ENCODE data around the gene EHBP1. TPM values are rescaled to one million over a fixed set of nuclear protein-coding genes. Genes with fewer than 3 reads are reported as not detected.
A peak's percentile ranks its signal among the peaks of the same experiment; 100 is the strongest.

Gene EHBP1
- total RNA-seq, 1 donor from 2014 or later: 104 TPM

- no peak for DNase-seq
Measured at GRCh38 chr2:62822549-62822948, 117.0 kb downstream of the EHBP1 start.

DNA sequence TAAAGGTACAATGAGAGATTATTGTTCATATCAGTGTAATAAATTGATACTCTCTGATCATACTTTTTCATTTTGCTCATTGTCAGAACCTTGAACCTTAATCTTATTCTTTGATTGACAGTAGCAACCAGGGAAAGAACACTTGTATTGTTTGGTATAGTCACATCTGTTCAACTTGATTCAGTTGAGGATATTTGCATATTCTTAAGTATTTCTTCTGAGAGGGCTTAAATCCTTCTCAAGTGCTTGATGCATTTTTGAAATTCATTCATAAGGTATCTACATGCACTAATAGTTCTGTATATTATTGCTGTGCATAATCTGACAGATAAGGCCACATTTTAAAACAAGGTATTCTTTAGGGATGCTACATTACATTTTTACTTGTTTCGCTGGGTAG lies 118.9 kb downstream of the EHBP1 start:
- DNase-seq: no peak

DNA sequence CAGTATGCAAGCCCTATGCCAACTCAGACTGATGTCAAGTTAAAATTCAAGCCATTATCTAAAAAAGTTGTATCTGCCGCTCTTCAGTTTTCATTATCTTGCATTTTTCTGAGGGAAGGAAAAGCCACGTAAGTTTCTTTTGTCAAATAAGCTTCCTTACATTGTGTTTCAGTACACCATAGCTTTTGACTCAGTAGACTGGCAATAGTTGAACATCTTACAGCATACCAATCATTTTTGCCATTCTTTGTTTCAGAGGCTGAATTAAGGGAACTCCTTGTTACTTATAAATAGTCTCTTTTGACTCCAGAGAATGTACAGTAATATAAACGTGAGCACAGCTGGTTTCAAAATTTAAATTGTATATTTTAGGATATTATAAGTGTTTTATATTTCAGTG lies 120.6 kb downstream of the EHBP1 start:
- DNase-seq: peak; percentile 7

DNA sequence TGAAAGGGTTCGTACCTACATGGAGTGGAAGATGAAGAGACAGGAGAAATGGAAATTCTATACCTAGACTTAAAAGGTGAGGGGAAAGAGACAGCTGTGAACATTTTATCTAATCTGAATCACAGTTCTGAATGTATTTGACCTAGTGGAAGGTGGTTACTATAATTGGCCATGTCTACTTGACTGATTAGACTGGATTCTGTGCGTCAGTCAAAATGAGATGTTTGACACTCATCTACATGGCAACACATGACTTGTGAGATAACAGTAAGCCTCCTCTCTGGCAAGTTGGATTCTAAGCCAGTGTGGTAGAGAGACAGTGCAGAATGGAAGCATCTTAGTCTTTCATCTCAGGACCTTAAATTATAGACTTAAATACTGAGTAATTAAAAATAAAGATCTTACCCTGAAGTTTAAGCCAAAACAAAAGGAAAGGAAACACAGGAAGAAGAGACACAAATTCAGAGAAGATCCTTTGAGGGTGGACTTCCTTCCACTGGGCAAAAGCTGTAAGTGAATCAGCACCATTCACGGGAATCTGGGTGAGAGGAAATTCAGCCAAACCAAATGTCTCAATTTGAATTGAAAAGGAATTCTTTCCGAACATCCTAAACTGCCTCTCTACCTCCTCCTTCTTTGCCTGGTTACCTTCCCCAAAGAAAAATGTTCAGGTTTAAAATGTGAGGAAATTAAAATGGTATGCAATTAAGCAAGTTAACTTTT lies 121.6 kb downstream of the EHBP1 start:
- no peak for DNase-seq

- DNase-seq: no peak
Measured at GRCh38 chr2:62831729-62832128, 126.2 kb downstream of the EHBP1 start.

DNA sequence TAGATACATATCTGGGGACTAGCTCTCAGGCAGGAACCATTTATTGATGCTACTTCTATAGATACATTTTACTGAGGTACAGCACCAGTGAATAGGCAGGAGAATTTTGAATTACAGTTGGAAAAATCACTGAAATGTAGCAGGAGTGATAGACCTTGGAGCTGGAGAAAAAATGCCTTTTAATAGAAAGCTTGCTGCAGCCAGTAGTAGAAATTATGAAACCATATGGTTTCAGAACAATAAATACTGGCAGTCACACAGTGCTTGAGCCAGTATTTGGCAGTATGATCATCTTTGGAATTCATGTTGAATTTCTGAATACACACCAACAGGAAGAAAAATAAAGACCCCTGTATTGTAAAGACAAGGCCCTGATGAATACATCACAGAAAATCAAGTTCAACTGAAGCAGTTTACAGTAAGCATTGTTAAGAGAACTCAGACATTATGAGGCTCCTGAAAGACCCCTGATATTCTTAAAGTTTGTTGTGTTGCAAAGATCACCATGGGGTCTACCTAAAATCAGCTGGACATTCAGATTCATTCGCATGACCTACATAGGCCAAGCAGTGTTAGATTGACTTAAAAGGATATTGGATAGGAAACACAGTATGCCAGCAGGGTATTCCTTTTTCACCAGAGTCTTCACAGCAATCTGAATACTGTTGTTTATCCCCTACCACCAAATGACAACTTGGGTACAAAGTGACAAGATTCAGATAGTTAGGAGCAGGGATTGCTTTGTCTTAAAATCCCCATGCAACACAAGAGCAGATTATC lies 139.0 kb downstream of the EHBP1 start:
- no peak for DNase-seq

DNA sequence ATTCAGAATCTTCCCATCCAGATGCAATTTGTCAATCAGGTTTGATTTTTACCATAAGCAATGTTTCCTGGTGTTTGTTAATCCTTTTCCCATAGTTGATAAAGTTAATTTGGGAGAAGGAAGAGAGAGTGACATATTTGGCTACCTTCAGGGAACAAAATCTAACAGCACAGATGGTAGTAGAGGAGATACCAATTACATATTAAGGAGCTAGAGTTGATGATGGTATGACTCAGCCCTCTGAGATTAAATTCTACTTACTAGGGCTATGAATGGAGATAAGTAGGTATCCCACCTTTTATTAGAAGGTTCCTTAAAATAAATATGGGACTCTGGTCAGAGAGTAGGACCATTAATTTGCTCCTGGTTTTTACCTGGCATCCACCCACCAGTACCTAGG lies 139.7 kb downstream of the EHBP1 start:
- no peak for DNase-seq

- no peak for DNase-seq
Measured at GRCh38 chr2:62852254-62852653, 146.7 kb downstream of the EHBP1 start.

- DNase-seq: no peak
Measured at GRCh38 chr2:62854600-62855514, 149.3 kb downstream of the EHBP1 start.

GRCh38 chr2:62856228-62857040 lies 150.9 kb downstream of the EHBP1 start:
- DNase-seq: no peak

DNA sequence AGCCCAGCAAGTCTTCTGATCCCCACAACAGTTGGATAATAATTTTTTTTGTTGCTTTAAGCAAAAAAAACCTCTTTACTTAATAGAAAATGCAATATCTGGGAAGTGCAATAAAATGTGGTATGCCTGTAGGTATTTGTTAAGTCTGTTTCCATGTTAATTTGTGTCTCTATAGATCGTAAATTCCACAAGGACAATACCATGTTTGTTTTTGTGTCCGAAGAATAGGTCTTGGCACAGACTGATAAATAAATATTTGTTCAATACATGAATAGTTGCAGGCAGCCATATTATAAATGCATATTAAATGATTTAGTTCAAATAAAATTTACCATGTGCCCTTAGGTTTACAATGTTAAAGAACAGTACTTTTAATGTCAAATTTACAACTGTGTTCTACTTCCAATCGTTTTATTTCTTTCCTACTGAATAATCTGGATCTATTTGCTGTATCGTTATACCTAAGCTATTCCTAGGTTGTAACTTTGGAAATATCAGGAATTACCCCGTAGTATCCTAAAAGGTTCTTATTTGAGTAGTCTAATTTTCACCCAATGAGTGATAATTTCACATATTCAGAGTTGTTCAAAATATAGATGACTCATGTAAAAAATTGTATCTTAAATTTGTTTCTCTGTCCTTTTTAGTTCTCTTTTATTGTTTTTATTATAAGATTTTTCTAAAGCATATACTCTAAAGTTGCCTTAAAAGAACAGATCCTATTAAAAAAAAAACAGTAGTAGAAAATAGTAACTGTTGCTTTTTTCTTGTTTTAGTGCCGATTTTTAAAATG lies 151.8 kb downstream of the EHBP1 start:
- DNase-seq: no peak

DNA sequence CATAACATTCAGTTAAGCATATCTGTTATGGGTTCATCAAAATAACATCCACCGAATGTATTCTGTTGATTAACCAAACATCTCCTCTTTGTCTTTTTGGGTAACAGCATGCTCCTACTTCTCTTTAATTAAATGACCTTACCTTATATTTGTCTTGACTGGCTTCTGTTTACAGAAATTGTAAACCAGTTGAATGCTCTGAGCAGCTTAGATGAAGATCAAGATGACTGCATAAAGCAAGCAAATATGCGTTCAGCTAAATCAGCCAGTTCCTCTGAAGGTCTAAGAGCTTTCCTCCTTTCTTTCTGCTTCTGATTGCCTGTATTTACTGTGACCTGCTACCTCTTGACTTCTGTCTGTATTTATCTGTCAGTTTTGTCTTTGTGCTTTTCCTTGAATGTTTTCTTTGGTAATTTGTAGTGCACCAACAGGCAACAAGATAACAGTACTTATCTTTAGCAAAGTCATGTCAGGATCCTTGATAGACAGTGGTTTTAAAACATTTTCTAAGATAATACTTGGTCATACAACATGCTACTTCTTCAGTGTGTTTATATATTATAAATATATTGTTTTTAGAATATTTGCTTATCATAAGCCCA lies 152.8 kb downstream of the EHBP1 start:
- DNase-seq: no peak

DNA sequence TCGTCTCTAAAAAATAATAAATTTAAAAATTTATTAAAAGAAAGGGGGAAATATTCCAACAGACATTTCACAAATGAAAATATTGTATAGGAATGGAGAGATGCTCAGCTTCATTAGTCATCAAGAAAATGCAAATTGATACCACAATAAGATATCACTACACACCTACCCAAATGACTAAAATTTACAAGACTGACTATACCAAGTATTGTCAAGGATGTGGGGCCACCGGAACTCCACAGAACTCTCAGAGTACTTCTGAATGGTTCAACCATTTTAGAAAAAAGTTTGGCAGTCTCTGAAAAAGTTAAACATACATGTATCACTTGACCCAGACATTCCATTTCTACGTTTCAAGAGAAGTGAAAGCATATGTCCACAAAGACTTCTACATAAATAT lies 163.4 kb downstream of the EHBP1 start:
- DNase-seq: no peak

DNA sequence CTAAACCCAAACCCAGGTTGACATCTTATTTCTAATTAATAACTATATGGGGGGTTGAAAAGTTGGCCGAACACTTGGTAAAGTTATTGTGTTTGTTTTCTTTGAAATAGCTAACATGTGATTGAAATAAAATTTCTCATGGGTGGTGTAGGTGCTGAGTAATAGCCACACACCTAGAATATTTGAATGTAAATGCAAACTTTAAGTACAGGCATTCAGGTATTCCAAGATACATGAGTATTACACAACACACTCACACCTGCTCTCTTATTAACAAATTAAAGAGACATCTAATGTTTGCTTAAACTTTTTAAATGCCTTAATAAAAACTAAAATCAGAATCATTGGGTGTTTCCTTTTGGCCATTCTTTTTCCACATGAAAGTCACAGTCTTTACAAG lies 165.5 kb downstream of the EHBP1 start:
- no peak for DNase-seq

- no peak for DNase-seq
Measured at GRCh38 chr2:62871506-62871905, 166.0 kb downstream of the EHBP1 start.

GRCh38 chr2:62873603-62874002 lies 168.1 kb downstream of the EHBP1 start:
- DNase-seq: no peak

- no peak for DNase-seq
Measured at GRCh38 chr2:62874881-62875383, 169.4 kb downstream of the EHBP1 start.

DNA sequence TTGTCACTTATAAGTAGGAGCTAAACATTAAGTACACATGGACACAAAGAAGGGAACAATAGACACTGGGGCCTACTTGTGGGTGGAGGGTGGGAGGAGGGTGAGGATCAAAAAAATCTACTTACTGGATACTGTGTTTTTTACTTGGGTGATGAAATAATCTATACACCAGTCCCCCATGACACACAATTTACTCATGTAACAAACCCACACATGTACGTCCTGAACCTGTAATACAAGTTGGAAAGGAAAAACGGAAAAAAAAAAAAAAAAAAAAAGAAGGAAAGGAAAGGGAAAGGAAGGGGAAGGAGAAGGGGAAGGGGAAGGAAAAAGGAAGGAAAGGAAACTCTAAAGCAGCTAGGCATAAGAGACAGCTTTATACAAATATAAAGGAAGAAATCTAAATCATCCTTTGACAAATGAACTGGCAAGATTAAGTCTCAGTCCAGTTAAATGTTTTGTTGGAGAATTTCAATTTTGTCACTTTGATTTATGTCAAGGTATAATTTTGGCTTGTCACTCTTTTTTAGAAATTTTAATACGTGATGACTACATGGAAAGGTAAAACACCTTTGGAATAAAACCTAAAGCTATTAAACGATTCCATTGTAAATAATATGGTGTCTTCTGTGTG lies 175.8 kb downstream of the EHBP1 start:
- no peak for DNase-seq

- no peak for DNase-seq
Measured at GRCh38 chr2:62883629-62884028, 178.1 kb downstream of the EHBP1 start.

- DNase-seq: no peak
Measured at GRCh38 chr2:62884086-62884485, 178.6 kb downstream of the EHBP1 start.

Data from tongue (tissue), 2 donors.